Measurements from ENCODE around the gene LGMN.

DNA sequence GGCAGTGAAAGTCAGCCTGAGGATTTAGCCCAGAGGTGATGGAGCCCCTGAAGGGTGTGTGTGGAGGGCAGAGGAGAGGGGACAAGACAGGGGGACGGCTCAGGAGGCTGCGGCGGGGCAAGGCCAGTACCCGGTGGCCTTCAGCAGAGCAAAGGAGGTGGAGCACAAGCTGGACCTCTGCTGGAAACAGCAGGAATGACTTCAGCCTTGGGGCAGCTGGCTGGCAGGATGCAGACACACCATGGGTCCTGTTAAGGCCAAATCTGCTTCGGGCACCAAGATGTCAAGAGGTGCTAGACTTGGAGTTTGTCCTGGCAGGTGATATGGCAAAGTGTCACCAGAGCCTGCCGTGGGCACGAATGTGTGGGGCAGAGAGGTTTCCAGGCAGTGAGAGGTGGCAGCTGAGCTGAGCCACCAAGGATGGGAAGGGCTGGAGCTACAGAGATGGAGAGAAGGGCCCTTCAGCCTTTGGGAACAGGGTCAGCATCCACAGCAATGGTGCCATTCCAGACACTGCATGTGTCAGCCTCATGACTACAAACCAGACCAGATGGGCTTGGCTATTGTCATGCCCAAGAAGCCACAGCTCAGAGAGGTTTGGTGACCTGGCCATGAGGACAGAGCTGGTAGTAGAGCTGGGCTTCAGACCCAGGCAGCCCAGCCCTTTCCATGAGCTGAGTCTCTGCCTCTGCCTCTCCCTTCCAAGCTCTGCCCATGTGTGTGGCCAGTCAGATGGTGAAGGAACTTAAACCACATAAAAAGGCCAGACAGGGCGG, 91.9 kb downstream of the LGMN start:
- TF ChIP-seq CTCF (conservative IDR thresholded peaks at IDR 0.05; ENCODE audit: low read length) (no peak), EZH2phosphoT487 (IDR thresholded peaks at IDR 0.05; ENCODE audit: borderline replicate concordance) (no peak)
